ENCODE data around the gene PTGIR. TPM values are rescaled to one million over a fixed set of nuclear protein-coding genes. Genes with fewer than 3 reads are reported as not detected.

PTGIR gene
- total and polyA plus RNA-seq, 4 donors: 7.8 to 37.0 (median 11.4) TPM

DNA sequence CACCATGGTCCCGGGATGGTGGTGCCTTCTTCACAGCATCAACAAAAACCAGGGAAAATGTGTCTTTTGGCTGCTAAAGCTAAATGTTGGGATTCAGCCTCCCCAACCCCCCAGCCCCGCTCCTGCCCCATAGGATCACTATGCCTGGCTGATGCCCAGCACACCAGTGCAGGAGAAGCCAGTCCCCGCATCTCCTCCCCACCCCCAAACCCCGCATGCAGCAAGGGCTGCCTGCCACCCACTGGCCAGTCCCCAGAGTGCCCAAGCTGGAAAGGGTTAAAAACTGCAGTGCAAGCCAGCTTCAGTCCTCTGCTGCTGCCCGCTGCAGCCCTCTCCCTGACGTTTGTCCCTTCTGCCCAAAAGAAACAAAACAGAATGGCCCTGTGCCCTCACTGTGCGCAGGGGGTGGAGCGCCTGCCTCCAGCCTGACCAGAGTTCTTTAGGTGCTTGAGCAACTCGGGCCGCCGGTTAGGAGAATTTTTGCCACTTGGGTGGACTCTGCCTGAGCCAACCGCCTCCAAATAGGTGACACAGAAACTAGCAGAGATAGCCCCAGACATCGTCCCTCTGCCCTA is 20.0 kb downstream of the PTGIR start:
- TF ChIP-seq, protein P1, sequence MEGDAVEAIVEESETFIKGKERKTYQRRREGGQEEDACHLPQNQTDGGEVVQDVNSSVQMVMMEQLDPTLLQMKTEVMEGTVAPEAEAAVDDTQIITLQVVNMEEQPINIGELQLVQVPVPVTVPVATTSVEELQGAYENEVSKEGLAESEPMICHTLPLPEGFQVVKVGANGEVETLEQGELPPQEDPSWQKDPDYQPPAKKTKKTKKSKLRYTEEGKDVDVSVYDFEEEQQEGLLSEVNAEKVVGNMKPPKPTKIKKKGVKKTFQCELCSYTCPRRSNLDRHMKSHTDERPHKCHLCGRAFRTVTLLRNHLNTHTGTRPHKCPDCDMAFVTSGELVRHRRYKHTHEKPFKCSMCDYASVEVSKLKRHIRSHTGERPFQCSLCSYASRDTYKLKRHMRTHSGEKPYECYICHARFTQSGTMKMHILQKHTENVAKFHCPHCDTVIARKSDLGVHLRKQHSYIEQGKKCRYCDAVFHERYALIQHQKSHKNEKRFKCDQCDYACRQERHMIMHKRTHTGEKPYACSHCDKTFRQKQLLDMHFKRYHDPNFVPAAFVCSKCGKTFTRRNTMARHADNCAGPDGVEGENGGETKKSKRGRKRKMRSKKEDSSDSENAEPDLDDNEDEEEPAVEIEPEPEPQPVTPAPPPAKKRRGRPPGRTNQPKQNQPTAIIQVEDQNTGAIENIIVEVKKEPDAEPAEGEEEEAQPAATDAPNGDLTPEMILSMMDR (IDR thresholded peaks at IDR 0.05; ENCODE audit: control extremely low read depth, extremely low read depth): no peak
- no peak for DNase-seq
- Histone ChIP-seq H3K36me3 (ENCODE audit: control insufficient read depth in 4 of 4, insufficient read depth in 4 of 4, low read length in 4 of 4) (peaks cover 5 to 46% (median 36%) of the 10 kb centered on the region in 4 donors), H3K27ac (ENCODE audit: low read depth in 1 of 2, low read length in 1 of 2) (peak overlapping the region in 1 of 2 donors; percentile 8), H3K9me3 (ENCODE audit: control insufficient read depth in 4 of 4, insufficient read depth in 3 of 4, low read length in 3 of 4) (no peaks in the 10 kb centered on the region), H3K4me1 (ENCODE audit: control insufficient read depth in 5 of 5, insufficient read depth in 5 of 5, low read length in 5 of 5) (peaks cover 7 to 26% (median 13%) of the 10 kb centered on the region in 5 donors), H3K4me3 (no peak overlapping the region), H3K27me3 (ENCODE audit: control insufficient read depth in 3 of 3, insufficient read depth in 3 of 3, low read length in 2 of 3) (no peaks in the 10 kb centered on the region), H3K9ac (ENCODE audit: insufficient read depth in 1 of 2, low read length in 2 of 2) (no peak overlapping the region)
- ATAC-seq (ENCODE audit: insufficient read depth, low FRiP score): no peak
- WGBS, 2 donors: 75 to 87% methylated on average over 13 of the region's 13 CpGs

- Histone ChIP-seq H3K27ac (ENCODE audit: low read depth in 1 of 2, low read length in 1 of 2) (peak overlapping the region in 1 of 2 donors; percentile 42), H3K9ac (ENCODE audit: insufficient read depth in 1 of 2, low read length in 2 of 2) (peak overlapping the region in 1 of 2 donors; percentile 61), H3K36me3 (ENCODE audit: control insufficient read depth in 4 of 4, insufficient read depth in 4 of 4, low read length in 4 of 4) (peaks cover 4 to 35% (median 25%) of the 10 kb centered on the region in 4 donors), H3K27me3 (ENCODE audit: control insufficient read depth in 3 of 3, insufficient read depth in 3 of 3, low read length in 2 of 3) (no peaks in the 10 kb centered on the region), H3K4me1 (ENCODE audit: control insufficient read depth in 5 of 5, insufficient read depth in 5 of 5, low read length in 5 of 5) (peaks cover 7 to 26% (median 13%) of the 10 kb centered on the region in 5 donors), H3K4me3 (no peak overlapping the region), H3K9me3 (ENCODE audit: control insufficient read depth in 4 of 4, insufficient read depth in 3 of 4, low read length in 3 of 4) (peaks cover 0 to 5% (median 0%) of the 10 kb centered on the region in 4 donors)
- DNase-seq (no peak), ATAC-seq (ENCODE audit: insufficient read depth, low FRiP score) (no peak)
- WGBS, 2 donors: 78 to 88% methylated on average over 9 of the region's 9 CpGs
- TF ChIP-seq, protein P1 (IDR thresholded peaks at IDR 0.05; ENCODE audit: control extremely low read depth, extremely low read depth): no peak
These were observed 21.1 kb downstream of the PTGIR start for GRCh38 chr19:46603752-46604231.

- no peak overlapping the region for H3K4me3 ChIP-seq
- TF ChIP-seq, protein P1 (IDR thresholded peaks at IDR 0.05; ENCODE audit: control extremely low read depth, extremely low read depth): no peak
- DNase-seq: no peak
- 50 to 70% methylated on average over 2 of the region's 2 CpGs for WGBS, 2 donors
- H3K36me3 ChIP-seq (ENCODE audit: control insufficient read depth in 4 of 4, insufficient read depth in 4 of 4, low read length in 4 of 4): peaks cover 0 to 29% (median 19%) of the 10 kb centered on the region in 4 donors
- H3K27me3 ChIP-seq (ENCODE audit: control insufficient read depth in 3 of 3, insufficient read depth in 3 of 3, low read length in 2 of 3): no peaks in the 10 kb centered on the region
- H3K27ac ChIP-seq (ENCODE audit: low read depth in 1 of 2, low read length in 1 of 2): peak overlapping the region in 1 of 2 donors; percentile 74
- H3K9ac ChIP-seq (ENCODE audit: insufficient read depth in 1 of 2, low read length in 2 of 2): peak overlapping the region in 1 of 2 donors; percentile 61
- peaks cover 7 to 26% (median 13%) of the 10 kb centered on the region in 5 donors for H3K4me1 ChIP-seq (ENCODE audit: control insufficient read depth in 5 of 5, insufficient read depth in 5 of 5, low read length in 5 of 5)
- peaks cover 0 to 6% (median 0%) of the 10 kb centered on the region in 4 donors for H3K9me3 ChIP-seq (ENCODE audit: control insufficient read depth in 4 of 4, insufficient read depth in 3 of 4, low read length in 3 of 4)
- ATAC-seq (ENCODE audit: insufficient read depth, low FRiP score): no peak
These were observed 21.7 kb downstream of the PTGIR start for GRCh38 chr19:46603195-46603637.
